Tibial nerve (tissue), 4 donors: Measurements from ENCODE around the gene CGB2.

Experiments
- CTCF ChIP-seq, 5 experiments: fragments of 200-600 bp in 3 of 5; fragments of 450-650 bp in 2 of 5; sonication (generic) in 3 of 5; IDR thresholded peaks; one replicate each; pipeline ENCODE4 v1.5.1; 2016 to 2019; ENCODE audit warnings: antibody characterized with exemption in 5 of 5, mild to moderate bottlenecking in 3 of 5, moderate library complexity in 2 of 5
- EP300 ChIP-seq, 2 donors: sonication (generic); formaldehyde crosslinking; IDR thresholded peaks; one replicate each; pipeline ENCODE4 v1.6.1; 2017; ENCODE audit warnings: antibody characterized with exemption in 2 of 2, mild to moderate bottlenecking in 1 of 2
- POLR2A ChIP-seq, 2 donors: fragments of 450-650 bp; IDR thresholded peaks; one replicate each; pipeline ENCODE4 v1.6.1; 2017; ENCODE audit warnings: antibody characterized with exemption in 2 of 2, mild to moderate bottlenecking in 2 of 2, moderate library complexity in 2 of 2

- no peak for TF ChIP-seq CTCF (IDR thresholded peaks at IDR 0.05)
- no peak for TF ChIP-seq POLR2A (IDR thresholded peaks at IDR 0.05)
- TF ChIP-seq EP300 (IDR thresholded peaks at IDR 0.05) = no peak
Measured at GRCh38 chr19:49022116-49022515, 9.6 kb upstream of the CGB2 start.
